ENCODE measurements around the gene ANTXR1. TPM values are rescaled to one million over a fixed set of nuclear protein-coding genes. Genes with fewer than 3 reads are reported as not detected.

ANTXR1 gene
- total and polyA plus RNA-seq, 9 of the 15 experiments (the other 6 are each of a cell fraction or from before 2014, with no cell fraction given), result 0.07 to 1.00 (median 0.54) TPM

- CTCF ChIA-PET (ENCODE audit: low intra/inter-chr PET ratio), result no interaction called here
- ATAC-seq, result no peak
- Histone ChIP-seq H4K20me1 (replicated peaks; ENCODE audit: control insufficient read depth, insufficient read depth, low read length) (no peaks in the 10 kb centered on the region; the same call in 1 of the 2 replicates), H3K9me1 (ENCODE audit: control insufficient read depth, insufficient read depth, low read length) (no peaks in the 10 kb centered on the region), H3K27me3 (ENCODE audit: control insufficient read depth in 2 of 2, insufficient read depth in 2 of 2, low read length in 2 of 2) (peaks cover 0 to 13% of the 10 kb centered on the region in 2 experiments; a peak in 2 of 5 replicates), H3K9me3 (replicated peaks; ENCODE audit: control insufficient read depth, insufficient read depth, low read depth, low read length) (no peaks in the 10 kb centered on the region), H2AFZ (ENCODE audit: low read depth, low read length) (no peak overlapping the region), H3K4me2 (ENCODE audit: insufficient read depth, low read length) (no peak overlapping the region), H3K36me3 (ENCODE audit: control insufficient read depth, insufficient read depth, low read length) (no peaks in the 10 kb centered on the region), H3K9ac (ENCODE audit: insufficient read depth in 1 of 2, low read depth in 2 of 2, low read length in 2 of 2) (no peak overlapping the region), H3K79me2 (ENCODE audit: control insufficient read depth, insufficient read depth, low read length) (no peaks in the 10 kb centered on the region), H3K4me1 (replicated peaks in 1 of 2; ENCODE audit: control insufficient read depth in 2 of 2, insufficient read depth in 2 of 2, low read length in 2 of 2) (no peaks in the 10 kb centered on the region), H3K27ac (ENCODE audit: extremely low read depth, low read depth, low read length) (no peak overlapping the region), H3K4me3 (no peak overlapping the region)
- POLR2A ChIA-PET, result interaction anchor here (0.6 kb wide), 1 partner anchor 10 kb away, joined by 3 read pairs; no protein-coding TSS in a partner anchor
- intact Hi-C loops (cut with micrococcal nuclease) (no loop called here), in situ Hi-C loops (cut with MboI) (no loop called here)
- BruUV-seq (replicated peaks), result no TSS peak
- no peak for TF ChIP-seq KHSRP (IDR thresholded peaks at IDR 0.05)
- no peak for FAIRE-seq
- WGBS (ENCODE audit: insufficient coverage, low coverage, missing lambda C conversion rate), result 0% methylated on average over 4 of the region's 4 CpGs
- DNase-seq (ENCODE audit: extremely low read depth in 1 of 4, low spot score in 3 of 4), result no peak
These were observed 203.8 kb downstream of the ANTXR1 start for GRCh38 chr2:69216535-69217332.

- Histone ChIP-seq H3K4me3 (no peak overlapping the region), H3K4me2 (ENCODE audit: insufficient read depth, low read length) (no peak overlapping the region), H3K36me3 (ENCODE audit: control insufficient read depth, insufficient read depth, low read length) (no peaks in the 10 kb centered on the region), H3K9me3 (replicated peaks; ENCODE audit: control insufficient read depth, insufficient read depth, low read depth, low read length) (no peaks in the 10 kb centered on the region), H3K27ac (ENCODE audit: extremely low read depth, low read depth, low read length) (no peak overlapping the region), H3K79me2 (ENCODE audit: control insufficient read depth, insufficient read depth, low read length) (no peaks in the 10 kb centered on the region), H4K20me1 (replicated peaks; ENCODE audit: control insufficient read depth, insufficient read depth, low read length) (no peaks in the 10 kb centered on the region; the same call in 1 of the 2 replicates), H3K9me1 (ENCODE audit: control insufficient read depth, insufficient read depth, low read length) (no peaks in the 10 kb centered on the region), H3K27me3 (ENCODE audit: control insufficient read depth in 2 of 2, insufficient read depth in 2 of 2, low read length in 2 of 2) (peaks cover 0 to 11% of the 10 kb centered on the region in 2 experiments; a peak in 2 of 5 replicates), H3K9ac (ENCODE audit: insufficient read depth in 1 of 2, low read depth in 2 of 2, low read length in 2 of 2) (no peak overlapping the region), H2AFZ (ENCODE audit: low read depth, low read length) (no peak overlapping the region), H3K4me1 (replicated peaks in 1 of 2; ENCODE audit: control insufficient read depth in 2 of 2, insufficient read depth in 2 of 2, low read length in 2 of 2) (no peaks in the 10 kb centered on the region)
- FAIRE-seq, result no peak
- no peak for ATAC-seq
- intact Hi-C loops (cut with micrococcal nuclease), result no loop called here
- DNase-seq (ENCODE audit: extremely low read depth in 1 of 4, low spot score in 3 of 4), result no peak
- no TSS peak for BruUV-seq (replicated peaks)
- TF ChIP-seq SAFB (IDR thresholded peaks at IDR 0.05; ENCODE audit: borderline replicate concordance, low read depth, low read length) (no peak), AFF4 (CRISPR knock-in tag; IDR thresholded peaks at IDR 0.05) (no peak)
- in situ Hi-C loops (cut with MboI), result no loop called here
- WGBS (ENCODE audit: insufficient coverage, low coverage, missing lambda C conversion rate), result 0% methylated on average over 4 of the region's 4 CpGs
- CTCF ChIA-PET (ENCODE audit: low intra/inter-chr PET ratio), result no interaction called here
- POLR2A ChIA-PET, result interaction anchor here (0.6 kb wide), 1 partner anchor 9 kb away, joined by 3 read pairs; no protein-coding TSS in a partner anchor
These were observed 204.5 kb downstream of the ANTXR1 start for GRCh38 chr2:69217333-69218080.
